A549 treated with AZD2906 at 1 μM for 4 hours (cell line): ENCODE data around the gene GTF2F2. TPM values are rescaled to one million over a fixed set of nuclear protein-coding genes. Genes with fewer than 3 reads are reported as not detected.

Experiments
- total RNA-seq: library from RNA; stranded (reverse); fragments of 200-300 nt; extraction: Qiagen RNA extraction; gene quantifications from 5 replicates; pipeline ENCODE4 v1.2.3, GENCODE V29; 2022

Gene GTF2F2, protein sequence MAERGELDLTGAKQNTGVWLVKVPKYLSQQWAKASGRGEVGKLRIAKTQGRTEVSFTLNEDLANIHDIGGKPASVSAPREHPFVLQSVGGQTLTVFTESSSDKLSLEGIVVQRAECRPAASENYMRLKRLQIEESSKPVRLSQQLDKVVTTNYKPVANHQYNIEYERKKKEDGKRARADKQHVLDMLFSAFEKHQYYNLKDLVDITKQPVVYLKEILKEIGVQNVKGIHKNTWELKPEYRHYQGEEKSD
- 18.7 to 21.3 TPM (median 19.4 TPM) in 5 replicates for total RNA-seq

DNA sequence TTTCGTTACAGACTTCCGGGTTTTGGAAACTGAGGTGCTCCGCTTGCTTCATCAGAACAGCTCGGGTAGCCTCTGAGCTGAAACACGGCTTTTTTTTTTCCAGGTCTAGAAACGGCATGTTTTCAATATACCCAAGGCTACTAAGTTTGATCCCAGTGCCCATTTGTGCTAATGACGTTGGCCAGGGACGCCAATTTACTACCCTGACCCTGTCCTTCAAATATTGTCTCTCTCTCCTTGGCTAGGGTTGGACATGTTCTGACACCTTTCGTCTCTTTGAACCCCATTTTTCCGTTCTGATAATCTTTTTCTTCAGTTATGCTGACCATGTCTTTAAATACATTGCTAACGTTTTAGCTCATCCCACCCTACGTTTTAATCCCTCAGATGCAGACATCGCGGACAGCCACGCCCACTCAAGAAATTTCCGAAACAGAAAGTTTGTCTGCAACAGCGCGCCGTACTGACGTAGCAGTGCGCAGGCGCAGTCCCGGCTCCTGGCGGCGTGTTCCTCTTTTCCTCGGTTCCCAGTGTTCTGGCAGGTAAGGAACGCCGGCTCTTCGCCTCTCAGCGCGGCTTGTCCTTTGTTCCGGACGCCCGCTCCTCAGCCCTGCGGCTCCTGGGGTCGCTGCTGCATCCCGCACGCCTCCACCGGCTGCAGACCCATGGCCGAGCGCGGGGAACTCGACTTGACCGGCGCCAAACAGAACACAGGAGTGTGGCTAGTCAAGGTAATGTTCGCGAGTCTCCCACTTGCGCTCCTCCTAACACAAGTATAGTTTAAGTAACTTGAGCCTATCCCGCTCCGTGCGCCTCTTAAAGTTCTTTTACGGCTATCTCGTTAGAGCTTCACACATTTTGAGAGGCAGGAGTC is at the start of gene GTF2F2:
Gene GTF2F2 (plus strand): TSS at position 520 of the 874 bp plus-strand sequence. CDS start 146 bp downstream, at position 666.

DNA sequence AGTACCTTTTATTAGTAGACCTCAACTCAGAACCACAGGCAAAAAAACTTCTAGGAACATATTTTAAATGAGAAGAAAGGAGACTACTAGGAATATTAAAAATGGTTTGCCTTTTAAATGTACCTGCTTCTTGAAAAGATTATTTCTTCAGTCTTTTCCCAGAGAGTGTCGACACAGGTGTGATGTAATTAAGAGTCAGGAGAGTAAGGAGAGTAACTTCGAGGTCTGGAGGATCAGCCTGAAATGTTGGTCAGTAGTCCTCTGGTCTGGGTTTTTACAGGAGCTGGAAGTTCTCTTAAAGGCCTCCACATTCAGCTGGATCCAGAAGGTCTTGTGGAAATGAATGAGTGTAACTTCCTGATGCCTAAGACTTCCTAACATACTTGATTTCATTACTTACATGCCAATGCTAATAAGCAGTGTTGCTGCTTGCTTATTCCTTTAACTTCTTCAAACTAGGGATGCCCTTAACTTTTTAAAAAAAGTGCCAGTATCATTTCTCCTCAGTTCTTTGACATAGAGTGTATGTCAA is 80.5 kb downstream of the GTF2F2 start, which contains the start of gene KCTD4:
Gene KCTD4 (minus strand): TSS at position 345 of the 532 bp plus-strand sequence. CDS start 6,478 bp downstream, outside the sequence.

Other genes with a start within 250 kb of the GTF2F2 start
- gene NUFIP1, start 131.0 kb upstream of the GTF2F2 start, total RNA-seq, result 5.6 to 7.3 TPM (median 5.9 TPM) in 5 replicates
- 7.4 to 14.9 TPM (median 10.3 TPM) in 5 replicates for gene GPALPP1, start 131.0 kb upstream of the GTF2F2 start, total RNA-seq
- gene KCTD4, start 80.5 kb downstream of the GTF2F2 start, total RNA-seq, result not detected in 5 replicates
- 1,799 to 2,311 TPM (median 2,209 TPM) in 5 replicates for gene TPT1, start 220.7 kb downstream of the GTF2F2 start, total RNA-seq